Gastroesophageal sphincter (tissue), 3 donors: Measurements from ENCODE around the gene IRF2BPL.

Experiments
- CTCF ChIP-seq, 4 experiments: fragments of 200-600 bp in 2 of 4; fragments of 450-650 bp in 2 of 4; sonication (generic) in 1 of 4; IDR thresholded peaks; one replicate each; pipeline ENCODE4 v1.5.1; 2017 to 2019; ENCODE audit warnings: antibody characterized with exemption in 4 of 4, mild to moderate bottlenecking in 2 of 4, moderate library complexity in 2 of 4
- EP300 ChIP-seq: sonication (generic); formaldehyde crosslinking; IDR thresholded peaks from one replicate; pipeline ENCODE4 v1.6.1; 2017; ENCODE audit warnings: antibody characterized with exemption, mild to moderate bottlenecking
- POLR2A ChIP-seq, 2 donors: fragments of 450-650 bp; IDR thresholded peaks; one replicate each; pipeline ENCODE4 v1.6.1; 2017; ENCODE audit warnings: antibody characterized with exemption in 2 of 2, mild to moderate bottlenecking in 2 of 2, moderate library complexity in 1 of 2

- TF ChIP-seq EP300 (no peak), CTCF (IDR thresholded peaks at IDR 0.05) (no peak), POLR2A (IDR thresholded peaks at IDR 0.05) (no peak)
These were observed 20.0 kb downstream of the IRF2BPL start for GRCh38 chr14:77008541-77008940.
